Measurements from ENCODE around the gene CADM2.

Gene CADM2

GRCh38 chr3:86087160-86087871 is 1128.5 kb downstream of the CADM2 start:
- no peaks in the 10 kb centered on the region for H3K4me1 Mint-ChIP-seq (ENCODE audit: low read depth)
- no peaks in the 10 kb centered on the region for H3K36me3 Mint-ChIP-seq (ENCODE audit: low read depth)
- no peak overlapping the region for H3K4me3 Mint-ChIP-seq
- H3K27ac Mint-ChIP-seq = no peak overlapping the region
- intact Hi-C loops (cut with micrococcal nuclease) = no loop called here
- H3K27me3 Mint-ChIP-seq = no peaks in the 10 kb centered on the region
- H3K9me3 Mint-ChIP-seq = peaks cover 42% of the 10 kb centered on the region

GRCh38 chr3:86104154-86104553 is 1145.4 kb downstream of the CADM2 start:
- Mint-ChIP-seq H3K27me3 (no peaks in the 10 kb centered on the region), H3K9me3 (peaks cover 21% of the 10 kb centered on the region), H3K4me3 (no peak overlapping the region), H3K4me1 (ENCODE audit: low read depth) (no peaks in the 10 kb centered on the region), H3K36me3 (ENCODE audit: low read depth) (no peaks in the 10 kb centered on the region), H3K27ac (no peak overlapping the region)
- intact Hi-C loops (cut with micrococcal nuclease) = no loop called here

GRCh38 chr3:86109434-86109833 is 1150.6 kb downstream of the CADM2 start:
- Mint-ChIP-seq H3K27ac (no peak overlapping the region), H3K9me3 (peaks cover 30% of the 10 kb centered on the region), H3K4me1 (ENCODE audit: low read depth) (no peaks in the 10 kb centered on the region), H3K4me3 (no peak overlapping the region), H3K36me3 (ENCODE audit: low read depth) (no peaks in the 10 kb centered on the region), H3K27me3 (no peaks in the 10 kb centered on the region)
- intact Hi-C loops (cut with micrococcal nuclease) = no loop called here

Data from dendritic cell treated with granulocyte-macrophage colony-stimulating factor and Interleukin-4, amounts not matched to agents 40 ng/mL and 50 ng/mL, for 4 days (primary cell).